Anterior cingulate cortex (tissue), 58 donors: ENCODE results near the gene VAV3.

ENCODE experiments used
- DNase-seq, 58 donors: peaks; one replicate each; lab custom pipeline; 2025; lab: John Stamatoyannopoulos, UW

VAV3 gene

GRCh38 chr1:107974090-107974489 is 9.1 kb upstream of the VAV3 start:
- no peak for DNase-seq

GRCh38 chr1:107972391-107973180 is 7.6 kb upstream of the VAV3 start:
- no peak for DNase-seq

- no peak for DNase-seq
Measured at GRCh38 chr1:107966550-107966949, 1.6 kb upstream of the VAV3 start.

GRCh38 chr1:107964336-107965109 is 457 bp downstream of the VAV3 start:
- peak in 5 of 58 donors; percentile 1 to 17 (median 4) for DNase-seq

- DNase-seq: peak in 15 of 58 donors; percentile 1 to 15 (median 6)
Measured at GRCh38 chr1:107963601-107964335, 1.2 kb downstream of the VAV3 start.

GRCh38 chr1:107963008-107963407 is 2.0 kb downstream of the VAV3 start:
- no peak for DNase-seq

GRCh38 chr1:107954719-107955415 is 10.1 kb downstream of the VAV3 start:
- no peak for DNase-seq

- no peak for DNase-seq
Measured at GRCh38 chr1:107954126-107954525, 10.9 kb downstream of the VAV3 start.

GRCh38 chr1:107953556-107953955 is 11.4 kb downstream of the VAV3 start:
- no peak for DNase-seq

- DNase-seq: no peak
Measured at GRCh38 chr1:107952989-107953388, 12.0 kb downstream of the VAV3 start.

- no peak for DNase-seq
Measured at GRCh38 chr1:107950464-107950863, 14.5 kb downstream of the VAV3 start.

- DNase-seq: no peak
Measured at GRCh38 chr1:107949467-107950253, 15.3 kb downstream of the VAV3 start.

- no peak for DNase-seq
Measured at GRCh38 chr1:107946794-107947193, 18.2 kb downstream of the VAV3 start.

- no peak for DNase-seq
Measured at GRCh38 chr1:107943694-107944093, 21.3 kb downstream of the VAV3 start.

- no peak for DNase-seq
Measured at GRCh38 chr1:107942814-107943213, 22.2 kb downstream of the VAV3 start.

- DNase-seq: no peak
Measured at GRCh38 chr1:107941531-107941930, 23.4 kb downstream of the VAV3 start.

GRCh38 chr1:107941123-107941522 is 23.9 kb downstream of the VAV3 start:
- no peak for DNase-seq

- DNase-seq: no peak
Measured at GRCh38 chr1:107940701-107941100, 24.3 kb downstream of the VAV3 start.

GRCh38 chr1:107940017-107940577 is 24.9 kb downstream of the VAV3 start:
- DNase-seq: peak in 3 of 58 donors; percentile 4 to 19 (median 5)
